ENCODE data around the gene SMAD5.
A peak's percentile ranks its signal among the peaks of the same experiment; 100 is the strongest.

Gene SMAD5

DNA sequence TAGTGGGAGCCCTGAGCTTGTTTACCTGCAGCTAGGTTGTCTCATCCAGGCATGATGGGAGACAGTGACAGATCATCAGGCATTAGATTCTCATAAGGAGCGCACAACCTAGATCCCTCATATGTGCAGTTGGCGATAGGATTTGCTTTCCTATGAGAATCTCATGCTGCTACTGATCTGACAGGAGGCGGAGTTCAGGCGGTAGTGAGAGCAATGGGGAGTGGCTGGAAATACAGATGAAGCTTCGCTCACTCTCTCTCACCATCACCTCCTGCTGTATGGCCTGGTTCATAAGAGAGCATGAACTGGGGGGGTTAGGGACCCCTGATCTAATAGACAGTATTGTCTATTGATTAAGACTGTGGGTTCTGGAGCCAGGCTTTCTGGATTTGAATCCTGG is 24.9 kb downstream of the SMAD5 start:
- no peak for DNase-seq

DNA sequence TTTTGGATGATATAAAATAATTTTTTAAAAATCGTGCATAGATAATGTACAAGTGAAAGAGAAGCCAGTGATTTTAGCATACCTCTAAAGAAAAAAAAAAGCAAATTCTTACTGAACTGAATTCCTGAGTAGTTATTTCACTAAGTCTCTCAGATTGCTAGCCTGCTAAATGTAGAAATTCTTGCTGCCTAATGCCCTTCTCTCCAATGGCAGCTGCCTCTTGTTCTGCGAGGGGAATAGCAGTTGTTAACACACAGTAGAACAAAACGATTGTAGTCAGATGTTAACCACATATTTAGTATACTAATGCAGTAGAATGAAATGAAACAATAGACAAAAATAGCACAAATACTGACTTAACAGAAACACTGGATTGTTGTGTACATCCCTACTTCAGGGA is 26.8 kb downstream of the SMAD5 start:
- no peak for DNase-seq

DNA sequence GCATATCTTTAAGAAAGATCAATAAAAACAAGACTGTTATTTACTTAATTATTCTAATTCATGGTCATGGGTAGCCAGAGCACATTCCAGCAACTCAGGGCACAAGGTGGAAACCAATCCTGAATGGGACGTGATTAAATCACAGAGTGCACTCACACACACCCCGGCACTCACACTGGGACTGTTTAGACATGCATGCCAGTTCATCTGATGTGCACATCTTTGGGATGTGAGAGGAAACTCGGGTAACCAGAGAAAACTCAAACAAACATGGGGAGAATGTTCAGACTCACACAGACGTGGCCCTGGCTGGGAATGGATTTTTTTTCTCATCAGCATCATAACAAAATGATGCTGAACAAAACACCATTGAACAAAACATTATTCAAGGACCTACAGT is 29.4 kb downstream of the SMAD5 start:
- no peak for DNase-seq

DNA sequence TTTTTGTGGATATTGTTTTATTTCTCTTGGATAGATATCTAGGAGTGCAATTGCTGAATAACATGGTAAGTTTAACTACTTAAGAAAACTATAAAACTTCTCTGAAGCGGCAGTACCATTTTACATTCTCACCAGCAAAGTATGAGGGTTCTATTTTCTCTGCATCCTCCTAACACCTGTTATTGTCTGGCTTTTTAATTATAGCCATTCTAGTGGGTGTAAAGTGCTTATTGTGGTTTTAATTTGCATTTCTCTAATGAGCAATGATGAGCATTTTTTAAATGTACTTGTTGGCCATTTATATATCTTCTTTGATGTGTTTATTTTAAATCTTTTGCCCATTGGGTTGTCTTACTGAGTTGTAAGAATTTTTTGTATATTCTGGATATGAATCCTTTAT is 31.6 kb downstream of the SMAD5 start:
- DNase-seq: no peak

DNA sequence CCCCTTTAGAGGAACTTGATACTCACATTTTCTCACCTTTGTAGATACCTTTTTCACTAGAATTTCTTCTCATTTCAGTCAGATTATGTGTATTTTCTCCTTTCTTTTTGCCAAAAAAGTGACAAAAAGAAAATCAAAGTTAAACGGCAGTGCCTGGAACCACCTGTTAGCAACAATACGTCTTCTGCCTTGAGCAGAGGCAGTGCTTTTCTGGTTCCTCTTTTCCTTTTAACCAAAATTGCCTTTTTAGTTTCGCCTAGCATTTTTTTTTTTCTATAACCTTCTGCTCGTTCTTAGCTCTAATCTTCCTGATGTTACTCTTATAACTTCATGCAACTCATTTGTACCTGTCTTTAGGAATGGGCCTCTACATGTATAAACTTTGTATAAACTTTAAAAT is 34.3 kb downstream of the SMAD5 start:
- DNase-seq: no peak

DNA sequence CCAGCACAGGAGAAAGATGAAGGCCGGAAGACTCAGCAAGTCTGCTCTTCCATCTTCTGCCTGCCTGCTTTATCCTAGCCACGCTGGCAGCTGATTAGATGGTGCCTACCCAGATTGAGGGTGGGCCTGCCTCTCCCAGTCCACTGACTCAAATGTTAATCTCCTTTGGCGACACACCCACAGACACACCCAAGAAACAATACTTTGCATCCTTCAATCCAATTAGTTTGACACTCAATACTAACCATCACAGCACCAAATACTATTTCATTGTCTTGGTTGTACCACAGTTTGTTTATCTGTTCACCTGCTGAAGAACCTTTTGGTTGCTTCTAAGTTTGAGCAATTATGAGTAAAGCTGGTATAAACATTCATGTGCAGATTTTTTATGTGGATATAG is 36.6 kb downstream of the SMAD5 start:
- no peak for DNase-seq

DNA sequence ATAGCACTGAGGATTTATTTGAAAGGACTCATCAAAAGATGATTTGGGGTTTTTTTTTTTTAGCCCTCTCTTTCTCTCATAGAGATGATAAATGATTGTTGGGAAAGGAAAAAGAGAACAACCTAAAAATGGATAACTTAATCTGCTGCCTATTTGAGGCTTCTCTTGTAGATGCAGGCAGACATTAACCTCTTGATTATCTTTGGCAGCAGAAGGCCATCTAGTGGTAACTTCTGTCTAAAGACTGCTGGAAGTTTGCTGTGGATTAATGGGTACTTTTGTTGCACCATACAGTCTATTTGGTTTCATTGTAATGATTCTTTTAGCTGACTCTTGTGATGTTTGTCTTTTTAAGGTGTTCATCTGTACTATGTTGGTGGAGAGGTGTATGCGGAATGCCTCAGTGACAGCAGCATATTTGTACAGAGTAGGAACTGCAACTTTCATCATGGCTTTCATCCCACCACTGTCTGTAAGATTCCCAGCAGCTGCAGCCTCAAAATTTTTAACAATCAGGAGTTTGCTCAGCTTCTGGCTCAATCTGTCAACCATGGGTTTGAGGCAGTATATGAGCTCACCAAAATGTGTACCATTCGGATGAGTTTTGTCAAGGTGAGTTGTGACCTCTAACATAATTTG is 41.5 kb downstream of the SMAD5 start:
- DNase-seq: peak in 1 of 2 donors; percentile 21

DNA sequence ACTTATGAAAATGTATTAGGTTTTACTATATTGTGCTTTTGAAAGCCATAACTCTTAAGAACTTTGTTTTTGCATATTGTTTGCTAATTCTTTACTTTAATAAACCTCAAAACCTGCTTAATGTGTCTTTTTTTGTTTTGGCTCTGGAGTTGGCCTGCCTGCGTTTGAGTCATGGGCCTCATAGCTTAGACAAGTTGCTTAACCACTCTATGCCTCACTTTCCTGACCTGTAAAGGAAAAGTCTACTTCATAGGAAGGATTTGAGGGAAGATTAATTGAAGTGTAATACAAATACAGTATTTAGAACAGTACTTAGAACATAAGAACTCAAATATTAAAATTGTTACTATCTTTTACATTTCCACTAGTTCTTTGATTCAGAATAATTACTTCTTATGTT is 50.0 kb downstream of the SMAD5 start:
- DNase-seq: no peak

DNA sequence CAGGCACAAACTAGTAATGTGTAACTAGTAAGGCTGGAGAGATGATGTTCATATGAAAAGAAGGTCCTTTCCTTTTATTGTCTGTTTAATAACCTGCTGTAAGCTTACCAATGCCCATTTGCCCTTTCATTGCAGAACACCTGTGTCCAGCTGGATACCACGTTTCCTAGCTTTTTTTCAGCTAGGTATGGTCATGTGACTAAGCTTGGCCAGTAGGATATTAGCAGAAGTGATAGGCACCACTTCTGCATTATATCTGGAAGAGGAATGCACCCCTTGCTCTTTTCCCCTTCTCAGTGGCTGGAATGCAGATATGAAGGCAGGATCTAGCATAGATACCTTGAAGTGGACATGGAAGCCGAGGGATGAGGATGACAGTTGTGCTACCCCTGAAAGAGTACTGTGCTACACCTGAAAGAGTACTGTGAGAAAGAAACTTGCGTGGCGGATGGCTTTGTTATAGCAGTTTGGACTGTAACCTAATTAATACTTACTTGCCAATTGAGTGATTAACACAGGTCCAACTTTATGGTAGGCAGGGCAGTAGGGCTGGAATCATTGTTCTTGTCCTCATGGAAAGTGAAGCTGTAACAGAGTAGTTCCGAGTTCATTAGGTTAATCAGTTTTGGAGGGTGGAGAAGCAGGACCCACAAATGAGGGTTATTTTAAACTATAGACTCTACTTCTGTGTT is 53.5 kb downstream of the SMAD5 start:
- DNase-seq: no peak

DNA sequence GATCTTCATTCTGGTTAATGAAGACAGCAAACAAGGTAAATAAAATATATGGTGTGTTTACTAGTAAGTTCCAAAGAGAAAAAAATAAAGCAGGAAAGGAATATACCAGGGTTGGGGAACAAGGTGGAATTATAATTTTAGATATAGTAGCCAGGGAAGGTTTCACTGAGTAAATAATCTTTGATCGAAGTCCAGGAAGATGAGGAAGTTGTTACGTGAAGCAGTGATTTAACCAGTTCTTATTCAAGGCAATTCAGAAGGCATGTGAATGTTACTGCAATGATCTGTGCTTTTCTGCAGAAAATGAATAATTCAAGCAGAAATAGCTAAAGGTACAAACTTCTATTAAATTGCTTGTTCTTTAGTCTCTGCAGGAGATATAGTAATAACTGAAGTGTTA is 54.2 kb downstream of the SMAD5 start:
- no peak for DNase-seq

DNA sequence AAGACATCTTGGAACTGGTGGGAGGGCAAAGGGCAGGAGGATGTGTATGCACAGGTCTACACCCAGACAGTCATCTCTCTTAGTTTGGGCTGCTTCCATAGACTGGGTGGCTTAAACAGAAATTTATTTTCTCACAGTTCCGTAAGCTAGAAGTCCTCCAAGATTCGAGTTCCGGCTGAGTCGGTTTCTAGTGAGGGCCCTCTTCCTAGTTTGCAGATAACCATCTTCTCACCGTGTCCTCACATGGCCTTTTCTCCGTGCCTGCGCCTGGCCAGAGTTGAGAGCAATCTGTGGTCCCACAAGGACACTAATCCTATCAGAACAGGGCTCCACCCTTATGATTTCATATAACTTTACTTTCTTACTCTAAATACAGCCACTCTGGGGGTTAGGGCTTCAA is 56.2 kb downstream of the SMAD5 start:
- DNase-seq: no peak

DNA sequence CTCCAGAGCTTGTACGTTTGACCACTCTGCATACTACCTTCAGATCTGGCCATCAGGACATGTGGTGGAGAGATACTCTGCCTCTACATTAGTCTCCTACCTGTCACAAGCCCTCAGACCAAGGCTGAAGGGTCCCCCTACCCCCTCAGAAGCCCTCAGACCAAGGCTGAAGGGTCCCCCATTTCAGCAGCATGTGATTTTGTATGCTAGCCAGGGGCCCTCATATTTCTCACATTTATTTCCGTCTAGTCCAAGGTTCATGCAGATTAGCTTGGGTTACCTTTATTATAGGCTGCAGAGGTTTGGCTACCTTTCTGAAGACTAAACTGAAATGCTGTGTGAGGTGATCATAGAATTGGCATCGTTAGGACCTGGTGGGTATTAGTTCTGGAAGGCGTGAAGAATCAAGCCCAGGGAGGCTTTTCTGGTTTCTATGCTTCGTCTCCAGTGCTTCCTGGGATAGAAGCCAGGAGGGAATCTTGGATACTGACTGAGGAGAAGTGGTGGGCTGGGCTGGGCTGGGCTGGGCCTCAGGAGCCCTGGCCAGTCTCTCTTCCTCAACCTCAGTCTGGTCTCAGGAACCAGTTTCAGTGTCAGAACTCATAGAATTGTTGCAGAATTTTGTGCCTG is 57.6 kb downstream of the SMAD5 start:
- DNase-seq: no peak

DNA sequence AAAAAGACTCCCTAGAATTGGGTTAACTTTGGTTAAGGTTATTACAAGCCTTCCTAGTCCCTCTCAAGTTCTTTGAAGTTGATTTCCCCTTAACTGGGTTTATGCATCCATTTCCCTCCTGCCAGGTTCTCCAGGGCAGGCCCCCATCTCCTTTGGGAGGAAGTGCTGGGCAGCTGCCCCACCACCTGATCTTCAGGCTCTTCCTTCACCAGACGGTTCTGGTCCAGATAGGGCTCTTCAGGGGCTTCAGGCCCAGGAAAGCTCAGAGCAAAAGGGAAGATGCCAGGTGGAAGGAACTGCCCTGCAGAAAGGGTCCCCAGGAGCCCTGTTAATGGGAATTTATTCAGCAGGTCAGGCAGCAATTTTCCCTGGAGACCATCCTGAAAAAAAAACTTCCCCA is 58.3 kb downstream of the SMAD5 start:
- DNase-seq: no peak

DNA sequence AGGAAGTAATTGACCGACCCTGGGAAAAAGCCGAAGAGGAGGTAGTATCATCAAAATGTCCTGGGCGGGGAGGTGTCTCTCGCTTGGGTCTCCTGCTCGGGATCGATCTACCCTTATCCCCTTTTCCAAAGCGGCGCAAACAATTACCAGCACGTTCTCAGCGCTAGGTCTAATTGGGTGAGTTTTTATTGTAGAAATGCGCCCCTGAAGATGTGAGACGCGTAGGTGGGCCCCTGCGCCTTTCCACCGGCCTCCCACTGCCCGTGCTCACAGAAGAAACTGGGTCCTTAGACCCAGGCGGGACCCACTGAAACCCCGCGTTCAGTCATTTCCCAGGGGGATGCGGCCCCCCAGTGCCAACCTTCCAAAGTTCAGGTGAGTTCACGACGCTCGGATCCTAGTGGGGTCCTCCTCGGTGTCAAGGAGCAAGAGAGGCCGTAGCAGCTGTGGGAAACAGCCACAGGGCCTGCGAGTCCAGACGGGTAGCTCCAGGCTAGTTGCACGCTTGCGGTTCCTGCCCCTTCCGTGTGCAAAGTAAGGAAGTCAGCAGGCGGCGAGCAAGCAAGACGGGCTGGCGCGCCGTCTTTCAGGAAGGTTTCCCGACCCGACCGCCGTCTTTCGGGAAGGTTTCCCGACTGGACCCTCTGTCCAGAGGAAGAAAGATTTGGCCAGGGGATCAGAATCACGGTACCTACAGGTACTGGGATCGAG is 58.8 kb downstream of the SMAD5 start:
- DNase-seq: no peak

DNA sequence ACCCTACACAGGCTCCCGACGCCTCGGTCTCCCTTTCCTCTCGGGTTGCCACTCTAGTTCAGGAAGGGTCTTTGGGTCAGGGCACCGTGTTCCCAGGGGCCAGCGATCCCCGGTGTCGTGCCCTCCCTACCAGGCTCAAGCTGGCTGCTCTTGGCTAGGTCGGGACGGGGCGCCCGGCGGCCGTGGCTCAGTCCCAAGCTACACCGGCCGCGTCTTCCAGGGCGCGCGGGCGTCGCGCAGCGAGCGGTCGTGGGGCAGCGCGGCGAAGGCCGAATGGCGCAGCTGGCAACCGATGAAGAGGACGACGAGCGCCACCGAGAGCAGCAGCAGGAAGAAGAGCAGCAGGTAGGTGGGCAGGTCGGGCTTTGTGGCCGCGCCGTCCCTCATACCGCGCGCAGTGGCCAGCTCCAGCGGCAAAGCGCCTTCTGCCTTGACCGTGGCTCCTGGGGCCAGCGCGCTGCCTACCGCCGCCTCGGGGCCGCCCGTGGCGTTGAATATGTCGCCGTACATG is 59.4 kb downstream of the SMAD5 start:
- no peak for DNase-seq

DNA sequence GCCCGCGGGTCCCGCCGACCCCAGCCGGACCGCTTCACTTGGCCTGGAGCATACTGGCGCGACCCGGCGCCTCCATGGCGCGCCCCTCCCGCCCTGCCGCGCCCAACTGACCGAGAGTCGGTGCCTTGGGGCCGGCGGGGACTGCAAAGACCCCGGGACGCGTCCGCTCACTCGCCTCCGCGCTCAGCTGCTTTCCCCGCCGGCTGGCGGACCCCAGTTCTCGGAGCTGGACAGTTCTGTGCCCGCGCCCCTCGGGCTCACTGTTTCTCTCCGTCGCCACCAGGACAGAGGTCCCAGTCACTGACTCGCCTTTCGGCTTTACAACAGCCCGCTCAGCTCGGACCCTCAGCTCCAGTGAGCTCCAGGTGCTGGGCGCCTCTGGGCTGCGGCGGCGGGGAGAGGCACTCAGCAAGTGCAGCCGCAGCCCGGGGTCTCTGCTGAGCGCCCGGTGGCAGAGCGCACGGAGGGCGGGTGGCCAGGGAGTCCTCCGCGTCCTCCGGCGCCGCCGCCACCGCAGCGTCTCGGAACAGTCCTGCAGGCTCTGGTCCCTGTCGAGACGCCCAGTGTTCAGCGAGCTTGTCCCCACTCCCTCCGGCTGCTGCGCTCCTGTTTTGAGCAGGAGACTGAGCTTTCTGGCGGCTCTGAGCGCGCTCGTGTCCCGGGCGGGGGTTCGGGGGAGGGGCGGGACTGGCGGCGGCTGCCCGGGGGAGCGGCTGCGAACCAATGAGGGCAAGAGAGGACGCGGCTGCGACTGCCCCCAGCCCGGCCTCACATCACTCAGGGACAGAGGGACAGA is 60.1 kb downstream of the SMAD5 start, which contains the start of gene SMIM32:
Gene SMIM32, minus strand, starts transcription at position 637 of the 796 bp plus-strand sequence. CDS start 638 bp downstream, outside the sequence.
- DNase-seq: no peak

DNA sequence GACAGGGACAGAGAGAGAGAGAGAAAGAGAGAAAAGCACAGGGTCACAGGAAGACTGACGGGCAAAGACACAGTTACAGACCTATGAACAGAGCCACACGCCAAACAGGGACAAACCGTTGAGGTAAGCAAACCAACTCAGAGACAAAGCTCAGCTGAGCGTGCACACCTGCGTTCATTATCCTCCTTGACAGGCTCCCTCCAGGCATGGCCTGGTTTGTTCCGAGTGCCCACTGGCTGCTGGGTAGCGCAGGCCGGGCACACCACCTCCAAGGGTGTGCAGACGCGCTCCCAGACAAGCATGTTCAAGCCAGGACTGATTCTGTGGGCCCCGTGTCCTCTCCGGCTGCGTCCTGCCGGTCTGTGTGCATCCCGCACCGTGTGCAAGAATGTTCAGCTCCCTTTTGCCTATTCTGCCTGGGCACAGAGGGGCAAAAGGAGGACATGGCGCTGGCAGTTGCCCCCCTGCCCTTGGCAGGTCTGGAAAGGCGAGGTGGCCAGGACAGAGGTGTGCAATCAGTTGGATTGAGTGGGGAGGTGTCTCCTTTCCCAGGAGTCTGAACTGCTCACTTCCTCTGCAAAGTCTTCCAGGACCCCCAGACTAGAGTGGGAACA is 60.8 kb downstream of the SMAD5 start:
- DNase-seq: no peak

DNA sequence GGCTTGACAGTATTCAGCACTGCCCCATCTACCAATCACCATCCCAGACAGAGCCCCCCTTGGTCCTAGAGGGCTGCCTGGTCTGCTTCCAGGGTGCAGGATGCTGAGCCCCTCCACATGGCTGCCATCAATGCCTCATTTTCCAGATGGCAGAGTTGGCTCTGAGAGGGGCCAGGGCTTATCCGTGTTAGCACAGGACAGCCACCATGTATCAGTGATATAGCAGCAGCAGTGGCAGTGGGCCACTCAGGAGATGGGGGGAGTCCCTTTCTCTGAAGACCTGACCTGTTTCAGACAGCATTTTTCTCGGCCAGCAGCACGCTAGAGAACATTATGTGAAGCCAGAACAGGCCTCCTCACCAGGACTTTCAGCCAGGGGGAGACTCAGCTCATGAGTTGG is 61.9 kb downstream of the SMAD5 start:
- DNase-seq: no peak

DNA sequence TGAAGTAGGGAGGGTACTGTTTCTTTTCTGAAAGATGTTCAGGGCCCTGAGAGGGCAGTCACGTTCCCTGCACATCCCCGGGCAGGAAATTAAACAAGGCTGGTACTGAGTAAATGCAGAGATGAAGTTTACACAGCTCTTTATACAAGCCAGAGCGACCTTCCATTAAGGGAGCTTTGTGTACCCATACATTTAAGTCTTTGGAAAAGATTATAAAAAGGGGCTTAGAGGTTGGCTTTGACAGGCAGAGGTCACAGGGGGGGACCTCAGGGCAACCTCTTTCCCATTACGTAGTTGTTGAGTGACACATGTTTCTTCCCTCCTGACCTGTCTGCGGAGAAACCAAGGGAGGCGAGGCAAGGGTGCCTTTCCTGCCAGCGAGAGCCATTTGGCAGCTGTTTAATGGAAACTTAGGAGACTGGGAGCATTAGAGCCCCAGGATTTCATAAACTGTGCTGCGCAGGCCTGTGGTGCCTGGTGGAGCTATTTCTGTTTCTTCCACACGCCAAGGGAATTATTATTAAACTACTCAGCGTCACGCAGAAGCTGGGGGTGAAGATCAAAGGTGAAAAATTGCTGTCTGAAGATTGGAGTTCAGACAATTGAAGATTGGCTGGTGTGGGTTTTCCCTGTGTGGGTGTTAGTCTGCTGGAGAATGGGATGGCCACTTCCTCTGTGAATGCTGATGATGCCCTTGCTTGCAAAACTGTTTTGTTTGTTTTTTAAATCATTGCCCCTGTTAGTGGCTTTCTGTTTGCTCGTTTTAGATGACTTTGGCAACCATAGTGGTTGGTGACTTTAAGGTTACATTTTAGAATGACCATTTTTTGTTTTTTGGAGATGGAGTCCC is 63.6 kb downstream of the SMAD5 start:
- no peak for DNase-seq

DNA sequence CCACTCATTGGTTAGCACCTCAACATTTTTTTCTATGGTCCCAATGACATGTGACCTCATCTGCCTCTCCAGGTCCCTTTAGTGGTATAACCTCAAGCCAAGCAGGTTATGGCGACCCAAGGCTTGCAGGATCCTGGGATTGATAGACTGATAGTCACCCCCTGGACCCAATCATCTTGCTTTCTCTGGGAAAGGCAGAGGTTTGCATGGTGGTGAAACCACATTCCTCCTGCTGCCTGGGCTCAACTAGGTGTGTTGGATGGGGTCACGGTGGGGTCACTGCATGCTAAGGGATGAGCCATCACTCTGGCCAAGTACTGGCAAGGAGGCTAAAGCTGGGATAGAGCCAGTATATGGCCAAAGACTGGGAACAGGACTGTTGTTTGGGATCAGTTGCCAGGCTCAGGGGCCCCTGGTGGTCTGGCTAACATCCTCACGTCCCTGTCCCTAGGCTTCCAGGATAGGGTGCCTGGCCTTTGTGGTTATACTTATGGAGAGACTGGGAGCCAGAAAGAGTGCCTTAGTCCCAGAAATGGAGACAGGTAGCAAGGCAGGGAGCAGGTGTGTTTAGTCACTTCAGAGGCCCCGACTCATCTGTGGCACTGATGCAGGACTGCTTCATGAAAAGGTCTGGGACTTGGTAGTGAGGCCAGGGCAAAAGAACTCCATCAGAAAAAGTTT is 65.0 kb downstream of the SMAD5 start:
- DNase-seq: no peak

DNA sequence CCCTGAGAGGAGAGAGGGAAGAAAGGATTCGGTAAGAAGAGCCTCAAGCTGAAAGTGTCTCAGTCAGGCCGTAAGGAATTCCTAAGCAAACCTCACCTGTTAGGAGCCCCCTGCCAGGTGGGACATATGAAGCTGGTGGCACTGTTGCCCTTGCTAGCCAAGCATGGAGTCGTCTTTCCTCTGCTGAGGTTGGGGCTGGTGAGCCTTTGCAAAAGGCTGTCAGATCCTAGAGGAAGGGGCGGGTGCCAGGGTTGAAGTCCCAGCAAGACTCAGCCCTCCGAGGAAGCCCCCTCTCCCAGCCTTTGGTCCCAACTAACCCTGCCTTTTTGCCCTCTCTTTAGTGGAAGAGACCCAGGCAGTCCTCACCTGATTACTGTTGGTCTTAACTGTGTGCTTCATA is 65.8 kb downstream of the SMAD5 start:
- no peak for DNase-seq
